ENCODE results near the gene ZNF587B. TPM values are rescaled to one million over a fixed set of nuclear protein-coding genes. Genes with fewer than 3 reads are reported as not detected.
"Not testable (repeated sequence)": the region's sequence is repeated elsewhere in the genome, so short reads cannot be mapped to it uniquely, and the experiment has no call there.

The ZNF587B gene
- total and polyA plus RNA-seq, 3 experiments from 2014 or later = 1.4 to 25.4 (median 24.8) TPM

GRCh38 chr19:57821095-57821494 lies 9.0 kb upstream of the ZNF587B start:
- H3K9me3 ChIP-seq (ENCODE audit: low read length); H3K9me3 Mint-ChIP-seq; H3K27me3 Mint-ChIP-seq; CTCF ChIA-PET; DNase-seq; H3K27me3 ChIP-seq (ENCODE audit: insufficient read depth, low read length, poor library complexity, severe bottlenecking); POLR2A ChIA-PET; H3K4me3 ChIP-seq (ENCODE audit: low read length); H3K27ac ChIP-seq (ENCODE audit: low read depth, low read length); H3K36me3 ChIP-seq (ENCODE audit: insufficient read depth, low read length): not testable (repeated sequence)
- peaks cover 0 to 43% (median 3%) of the 10 kb centered on the region in 3 donors for H3K36me3 Mint-ChIP-seq
- H3K4me1 Mint-ChIP-seq = peaks cover 48 to 64% (median 62%) of the 10 kb centered on the region in 3 donors
- peak overlapping the region; percentile 93 to 99 (median 98) for H3K4me3 Mint-ChIP-seq
- peak overlapping the region; percentile 56 to 99 (median 96) for H3K27ac Mint-ChIP-seq
- H3K4me1 ChIP-seq (ENCODE audit: insufficient read depth, low read length) = peaks cover 10% of the 10 kb centered on the region

DNA sequence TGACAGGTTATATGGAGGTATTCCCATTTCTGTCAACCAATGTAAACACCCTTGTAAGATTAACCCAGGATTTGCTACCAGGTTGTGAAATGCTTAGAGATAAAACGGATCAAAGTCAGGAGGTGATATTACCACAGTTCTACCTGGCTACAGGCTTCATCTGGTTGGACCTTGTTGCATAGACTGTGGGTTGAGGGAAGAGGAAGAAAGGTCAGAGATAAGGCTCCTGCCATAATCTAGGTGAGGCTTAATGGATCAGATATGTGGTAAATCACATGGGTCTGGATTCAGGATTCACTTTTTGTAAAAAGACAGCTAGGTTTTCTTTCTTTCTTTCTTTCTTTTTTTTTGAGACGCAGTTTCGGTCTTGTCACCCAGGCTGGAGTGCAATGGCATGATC lies 8.6 kb upstream of the ZNF587B start:
- DNase-seq; POLR2A ChIA-PET; H3K36me3 ChIP-seq (ENCODE audit: insufficient read depth, low read length); H3K9me3 Mint-ChIP-seq; H3K9me3 ChIP-seq (ENCODE audit: low read length); H3K27me3 ChIP-seq (ENCODE audit: insufficient read depth, low read length, poor library complexity, severe bottlenecking); H3K27me3 Mint-ChIP-seq; H3K4me3 ChIP-seq (ENCODE audit: low read length); CTCF ChIA-PET; H3K27ac ChIP-seq (ENCODE audit: low read depth, low read length): not testable (repeated sequence)
- H3K36me3 Mint-ChIP-seq = peaks cover 0 to 45% (median 4%) of the 10 kb centered on the region in 3 donors
- peak overlapping the region in 3 of 7 donors; percentile 18 to 95 (median 93) for H3K4me3 Mint-ChIP-seq
- peak overlapping the region in 3 of 8 donors; percentile 7 to 96 (median 46) for H3K27ac Mint-ChIP-seq
- peaks cover 10% of the 10 kb centered on the region for H3K4me1 ChIP-seq (ENCODE audit: insufficient read depth, low read length)
- H3K4me1 Mint-ChIP-seq = peaks cover 49 to 66% (median 62%) of the 10 kb centered on the region in 3 donors

- H3K36me3 ChIP-seq (ENCODE audit: insufficient read depth, low read length); CTCF ChIA-PET; H3K4me3 ChIP-seq (ENCODE audit: low read length); H3K27me3 ChIP-seq (ENCODE audit: insufficient read depth, low read length, poor library complexity, severe bottlenecking); DNase-seq; POLR2A ChIA-PET; H3K9me3 Mint-ChIP-seq; H3K27me3 Mint-ChIP-seq; H3K27ac ChIP-seq (ENCODE audit: low read depth, low read length); H3K9me3 ChIP-seq (ENCODE audit: low read length): not testable (repeated sequence)
- Mint-ChIP-seq H3K27ac (peak overlapping the region in 3 of 8 donors; percentile 0 to 56 (median 46)), H3K4me3 (peak overlapping the region in 2 of 7 donors; percentile 6 to 20), H3K4me1 (peaks cover 58 to 75% (median 70%) of the 10 kb centered on the region in 3 donors), H3K36me3 (peaks cover 0 to 54% (median 6%) of the 10 kb centered on the region in 3 donors)
- H3K4me1 ChIP-seq (ENCODE audit: insufficient read depth, low read length) = peaks cover 10% of the 10 kb centered on the region
Observed at GRCh38 chr19:57823155-57823554, 6.9 kb upstream of the ZNF587B start.

DNA sequence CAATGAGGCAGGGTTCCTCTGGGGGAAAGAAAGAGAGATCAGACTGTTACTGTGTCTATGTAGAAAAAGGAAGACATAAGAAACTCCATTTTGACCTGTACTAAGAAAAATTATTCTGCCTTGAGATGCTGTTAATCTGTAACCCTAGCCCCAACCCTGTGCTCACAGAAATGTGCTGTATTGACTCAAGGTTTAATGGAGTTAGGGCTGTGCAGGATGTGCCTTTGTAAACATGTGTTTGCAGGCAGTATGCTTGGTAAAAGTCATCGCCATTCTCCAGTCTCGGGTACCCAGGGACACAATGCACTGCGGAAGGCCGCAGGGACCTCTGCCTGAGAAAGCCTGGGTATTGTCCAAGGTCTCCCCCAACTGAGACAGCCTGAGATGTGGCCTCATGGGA lies 6.5 kb upstream of the ZNF587B start:
- DNase-seq; H3K27me3 Mint-ChIP-seq; H3K4me3 ChIP-seq (ENCODE audit: low read length); H3K4me3 Mint-ChIP-seq; H3K27ac ChIP-seq (ENCODE audit: low read depth, low read length); H3K9me3 ChIP-seq (ENCODE audit: low read length); H3K36me3 ChIP-seq (ENCODE audit: insufficient read depth, low read length); H3K27me3 ChIP-seq (ENCODE audit: insufficient read depth, low read length, poor library complexity, severe bottlenecking); H3K9me3 Mint-ChIP-seq; CTCF ChIA-PET; POLR2A ChIA-PET: not testable (repeated sequence)
- H3K27ac Mint-ChIP-seq = peak overlapping the region in 6 of 8 donors; percentile 0 to 56 (median 37)
- peaks cover 0 to 54% (median 6%) of the 10 kb centered on the region in 3 donors for H3K36me3 Mint-ChIP-seq
- H3K4me1 Mint-ChIP-seq = peaks cover 55 to 71% (median 67%) of the 10 kb centered on the region in 3 donors
- peaks cover 10% of the 10 kb centered on the region for H3K4me1 ChIP-seq (ENCODE audit: insufficient read depth, low read length)

DNA sequence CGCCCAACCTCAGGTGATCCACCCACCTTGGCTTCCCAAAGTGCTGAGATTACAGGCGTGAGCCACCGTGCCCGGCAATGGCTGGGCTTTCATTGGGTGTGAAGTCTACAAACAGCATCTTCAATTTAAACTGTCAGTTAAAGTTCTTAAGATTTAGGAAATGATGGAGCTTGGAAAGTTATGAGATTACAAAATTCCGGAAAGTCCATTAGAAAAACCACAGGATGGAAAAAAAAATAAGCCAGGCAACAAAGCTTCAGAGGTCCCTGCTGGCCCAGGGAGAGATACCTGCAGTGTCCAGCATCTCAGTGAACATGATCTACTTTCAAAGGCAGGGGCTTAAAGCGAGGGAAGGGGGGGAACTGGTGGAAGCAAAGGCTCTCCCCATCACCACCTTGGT lies 4.6 kb upstream of the ZNF587B start:
- H3K27me3 ChIP-seq (ENCODE audit: insufficient read depth, low read length, poor library complexity, severe bottlenecking) = no peaks in the 10 kb centered on the region
- Mint-ChIP-seq H3K4me1 (peaks cover 46 to 73% (median 67%) of the 10 kb centered on the region in 3 donors), H3K27ac (peak overlapping the region in 1 of 8 donors; percentile 56), H3K27me3 (no peaks in the 10 kb centered on the region), H3K9me3 (no peaks in the 10 kb centered on the region), H3K36me3 (peaks cover 0 to 54% (median 6%) of the 10 kb centered on the region in 3 donors), H3K4me3 (no peak overlapping the region)
- CTCF ChIA-PET = no interaction called here
- POLR2A ChIA-PET = no interaction called here
- DNase-seq = no peak
- H3K9me3 ChIP-seq (ENCODE audit: low read length) = no peaks in the 10 kb centered on the region
- H3K4me3 ChIP-seq (ENCODE audit: low read length) = no peak overlapping the region
- H3K4me1 ChIP-seq (ENCODE audit: insufficient read depth, low read length) = peaks cover 3% of the 10 kb centered on the region
- H3K36me3 ChIP-seq (ENCODE audit: insufficient read depth, low read length) = no peaks in the 10 kb centered on the region
- H3K27ac ChIP-seq (ENCODE audit: low read depth, low read length) = no peak overlapping the region

DNA sequence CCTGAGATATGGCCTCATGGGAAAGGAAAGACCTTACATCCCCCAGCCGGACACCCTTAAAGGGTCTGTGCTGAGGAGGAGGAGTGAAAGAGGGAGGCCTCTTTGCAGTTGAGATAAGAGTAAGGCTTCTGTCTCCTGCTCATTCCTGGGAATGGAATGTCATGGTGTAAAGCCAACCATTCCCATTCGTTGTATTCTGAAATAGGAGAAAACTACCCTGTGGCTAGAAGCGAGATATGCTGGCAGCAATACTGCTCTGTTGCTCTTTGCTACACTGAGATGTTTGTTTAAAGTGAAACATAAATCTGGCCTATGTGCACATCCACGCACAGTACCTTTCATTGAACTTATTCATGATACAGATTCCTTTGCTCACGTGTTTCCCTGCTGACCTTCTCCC lies 783 bp upstream of the ZNF587B start:
- ChIA-PET POLR2A (no interaction called here), CTCF (interaction anchor here (1.3 kb wide), 1 partner anchor 106 kb away, joined by 4 read pairs; no protein-coding TSS in a partner anchor)
- Mint-ChIP-seq H3K27ac (peak overlapping the region in 2 of 8 donors; percentile 57 to 94), H3K27me3 (no peaks in the 10 kb centered on the region), H3K4me3 (no peak overlapping the region), H3K36me3 (peaks cover 3 to 36% (median 10%) of the 10 kb centered on the region in 3 donors), H3K4me1 (peaks cover 24 to 50% (median 44%) of the 10 kb centered on the region in 3 donors), H3K9me3 (no peaks in the 10 kb centered on the region)
- no peaks in the 10 kb centered on the region for H3K27me3 ChIP-seq (ENCODE audit: insufficient read depth, low read length, poor library complexity, severe bottlenecking)
- H3K9me3 ChIP-seq (ENCODE audit: low read length) = no peaks in the 10 kb centered on the region
- no peak overlapping the region for H3K27ac ChIP-seq (ENCODE audit: low read depth, low read length)
- H3K4me1 ChIP-seq (ENCODE audit: insufficient read depth, low read length) = no peaks in the 10 kb centered on the region
- no peak overlapping the region for H3K4me3 ChIP-seq (ENCODE audit: low read length)
- DNase-seq = no peak
- no peaks in the 10 kb centered on the region for H3K36me3 ChIP-seq (ENCODE audit: insufficient read depth, low read length)

GRCh38 chr19:57836991-57837390 lies 6.9 kb downstream of the ZNF587B start:
- CTCF ChIA-PET, H3K4me3 Mint-ChIP-seq: not testable (repeated sequence)

DNA sequence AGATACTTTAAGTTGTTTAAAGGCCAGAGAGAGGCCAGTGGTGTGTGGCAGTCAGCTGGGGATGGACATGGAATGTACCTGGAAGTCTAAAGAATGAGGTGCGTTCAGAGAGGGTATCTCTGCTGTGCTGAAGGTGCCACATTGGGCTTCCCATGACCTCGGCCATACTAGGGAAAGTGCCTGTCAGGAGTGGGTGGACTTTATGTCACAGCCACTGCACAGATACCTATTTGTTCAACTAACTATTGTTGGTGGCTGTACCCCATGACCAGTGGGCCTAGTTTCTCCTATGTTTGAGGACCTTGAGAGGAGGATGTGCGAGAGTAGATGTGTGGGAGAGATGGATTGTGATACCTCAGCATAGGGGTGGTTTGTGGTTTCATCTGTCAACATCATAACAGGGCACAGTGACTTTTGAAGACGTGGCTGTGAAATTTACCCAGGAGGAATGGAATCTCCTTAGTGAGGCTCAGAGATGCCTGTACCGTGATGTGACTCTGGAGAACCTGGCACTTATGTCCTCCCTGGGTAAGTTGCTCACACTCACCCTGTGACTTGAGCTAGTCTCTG lies 8.6 kb downstream of the ZNF587B start:
- DNase-seq; H3K27ac ChIP-seq (ENCODE audit: low read depth, low read length); CTCF ChIA-PET; H3K9me3 ChIP-seq (ENCODE audit: low read length); H3K27me3 Mint-ChIP-seq; H3K4me3 ChIP-seq (ENCODE audit: low read length); H3K27me3 ChIP-seq (ENCODE audit: insufficient read depth, low read length, poor library complexity, severe bottlenecking); H3K9me3 Mint-ChIP-seq; POLR2A ChIA-PET; H3K36me3 ChIP-seq (ENCODE audit: insufficient read depth, low read length); H3K4me3 Mint-ChIP-seq; H3K4me1 ChIP-seq (ENCODE audit: insufficient read depth, low read length): not testable (repeated sequence)
- H3K27ac Mint-ChIP-seq = peak overlapping the region in 6 of 8 donors; percentile 39 to 86 (median 70)
- H3K36me3 Mint-ChIP-seq = peaks cover 4 to 52% (median 7%) of the 10 kb centered on the region in 3 donors
- peaks cover 9 to 18% (median 9%) of the 10 kb centered on the region in 3 donors for H3K4me1 Mint-ChIP-seq

More at GRCh38 chr19:57836991-57837390, 6.9 kb downstream of the ZNF587B start:
- POLR2A ChIA-PET; H3K27me3 ChIP-seq (ENCODE audit: insufficient read depth, low read length, poor library complexity, severe bottlenecking); H3K9me3 ChIP-seq (ENCODE audit: low read length); H3K4me3 ChIP-seq (ENCODE audit: low read length); H3K36me3 ChIP-seq (ENCODE audit: insufficient read depth, low read length); H3K27ac Mint-ChIP-seq; H3K27ac ChIP-seq (ENCODE audit: low read depth, low read length); H3K27me3 Mint-ChIP-seq; DNase-seq; H3K4me1 ChIP-seq (ENCODE audit: insufficient read depth, low read length); H3K9me3 Mint-ChIP-seq: not testable (repeated sequence)
- Mint-ChIP-seq H3K36me3 (peaks cover 4 to 41% (median 7%) of the 10 kb centered on the region in 3 donors), H3K4me1 (peaks cover 13 to 24% (median 16%) of the 10 kb centered on the region in 3 donors)
